Measurements from ENCODE around the gene ZER1. TPM values are rescaled to one million over a fixed set of nuclear protein-coding genes. Genes with fewer than 3 reads are reported as not detected.
"Not testable (repeated sequence)": the region's sequence is repeated elsewhere in the genome, so short reads cannot be mapped to it uniquely, and the experiment has no call there.

Gene ZER1
- total RNA-seq, 2 experiments from 2014 or later: 16.9 to 17.3 TPM

- ChIA-PET POLR2A (no interaction called here), CTCF (interaction anchor here (0.6 kb wide), 1 partner anchor 865 kb away, joined by 4 read pairs; no protein-coding TSS in a partner anchor)
These were observed 21.4 kb upstream of the ZER1 start for GRCh38 chr9:128792978-128793686.

DNA sequence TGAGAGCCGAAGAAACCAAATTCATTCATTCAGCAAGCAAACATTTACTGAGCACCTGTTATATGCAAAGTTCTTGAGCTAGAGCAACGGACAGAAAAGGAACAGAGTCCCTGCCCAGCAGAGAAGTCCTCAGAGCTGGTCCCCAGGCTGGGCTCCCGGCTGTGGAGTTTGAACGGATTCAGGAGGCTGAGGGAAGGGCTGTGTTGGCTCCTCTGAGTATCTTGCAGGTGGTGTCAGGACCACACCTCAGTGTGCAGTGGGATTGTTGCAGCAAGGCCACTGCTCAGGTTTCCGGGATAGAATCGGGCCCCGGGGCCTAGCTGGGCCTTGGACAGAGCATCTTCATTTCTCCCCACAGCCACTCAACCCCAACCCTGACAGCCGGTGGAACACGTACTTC lies 20.4 kb upstream of the ZER1 start:
- POLR2A ChIA-PET: interaction anchor here (1.2 kb wide), 1 partner anchor 19 kb away, joined by 3 read pairs; no protein-coding TSS in a partner anchor
- CTCF ChIA-PET: no interaction called here

DNA sequence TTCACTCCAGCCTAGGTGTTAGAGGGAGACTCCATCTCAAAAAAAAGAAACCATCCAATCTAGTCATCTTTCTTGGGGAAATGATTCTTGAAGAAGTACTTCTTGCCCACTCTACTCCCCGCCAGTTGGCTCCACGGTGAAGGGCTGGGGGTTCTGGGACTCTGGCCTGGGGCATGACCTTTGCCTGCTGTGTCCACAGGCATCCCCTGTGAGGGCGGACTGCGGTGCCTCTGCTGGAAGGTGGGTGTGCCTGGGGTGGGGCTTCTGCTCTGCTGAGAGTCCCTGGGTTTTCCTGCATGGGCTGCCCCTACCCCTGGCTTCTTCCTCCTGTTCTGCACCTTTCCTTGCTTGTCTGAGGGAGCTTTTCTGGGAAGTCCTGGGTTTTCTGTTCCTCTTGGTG lies 18.8 kb upstream of the ZER1 start:
- POLR2A ChIA-PET: no interaction called here
- CTCF ChIA-PET: no interaction called here

GRCh38 chr9:128788445-128788844 lies 16.7 kb upstream of the ZER1 start:
- ChIA-PET CTCF (interaction anchor here (0.7 to 1.5 kb wide), 3 partner anchors 13 to 140 kb away, joined by 3 to 6 read pairs (median 4); partner anchors contain the start of gene PKN3), POLR2A (interaction anchor here (0.6 to 0.7 kb wide), 2 partner anchors 19 to 369 kb away, joined by 3 read pairs; no protein-coding TSS in a partner anchor)

DNA sequence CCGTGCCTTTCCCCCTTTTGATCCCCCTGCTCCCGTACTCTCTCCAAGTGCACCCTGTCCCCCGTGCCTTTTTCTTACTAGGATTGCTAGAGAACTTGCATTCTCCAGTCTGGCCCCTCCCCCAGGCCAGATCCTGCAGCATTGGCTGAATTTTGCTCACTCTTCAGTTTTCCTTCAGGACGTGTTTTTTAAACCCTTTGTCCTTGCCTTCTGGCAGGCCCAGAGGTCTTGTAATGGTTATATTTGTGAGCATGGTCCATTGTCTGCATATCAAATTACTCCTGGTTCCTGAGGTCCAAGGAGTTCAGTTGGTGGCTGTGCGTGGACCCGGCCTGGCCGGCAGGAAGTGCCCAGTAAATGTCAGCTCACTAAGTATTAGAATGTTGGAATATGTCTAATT lies 15.9 kb upstream of the ZER1 start:
- POLR2A ChIA-PET: no interaction called here
- CTCF ChIA-PET: interaction anchor here (1.5 kb wide), 1 partner anchor 12 kb away, joined by 3 read pairs; no protein-coding TSS in a partner anchor

DNA sequence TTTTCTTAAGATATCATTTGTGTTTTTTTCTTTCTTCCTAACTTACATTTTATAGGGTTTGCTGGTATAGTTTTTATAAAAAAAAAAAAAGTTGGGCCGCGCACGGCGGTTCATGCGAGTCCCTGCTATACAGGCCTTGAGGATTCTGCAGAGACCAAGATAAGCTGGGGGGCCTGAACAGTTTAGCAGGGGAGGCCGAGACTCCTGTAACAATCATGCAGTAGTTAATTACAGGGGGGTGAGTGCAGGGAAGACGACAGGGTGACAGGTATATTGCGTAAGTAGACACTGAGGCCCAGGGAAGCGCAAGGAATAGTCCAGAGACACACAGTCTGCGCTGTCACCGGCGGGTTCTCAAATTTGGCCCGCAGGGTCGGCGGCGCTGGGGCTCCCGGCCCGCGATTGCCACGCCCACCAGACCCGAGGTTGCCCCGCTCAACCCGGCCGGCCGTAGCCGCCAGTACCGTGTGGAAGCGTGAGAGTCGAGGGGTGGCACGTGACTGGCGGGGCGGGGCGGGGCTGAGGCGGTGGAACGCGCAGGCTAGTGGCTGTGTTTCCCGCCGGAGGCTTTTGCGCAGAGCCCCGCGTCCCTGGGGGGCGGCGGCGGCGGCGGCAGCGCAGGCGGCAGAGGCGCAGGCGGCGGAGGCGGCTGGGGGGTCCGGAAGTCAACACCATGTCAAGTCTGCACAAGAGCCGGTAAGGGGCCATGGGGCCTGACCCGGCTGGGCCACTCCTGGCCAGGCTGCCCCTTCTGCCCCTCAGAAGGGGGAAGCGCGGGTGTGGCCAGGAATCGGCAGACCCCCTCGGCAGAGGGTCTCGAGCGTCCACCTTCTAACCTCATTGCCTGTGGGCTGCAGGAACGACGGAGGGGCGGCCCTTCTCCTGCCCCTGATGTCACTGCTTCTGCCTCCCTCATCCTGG lies 15.2 kb upstream of the ZER1 start, which contains the start of gene TBC1D13:
TSS of gene TBC1D13 (plus strand) at position 573 of the 921 bp plus-strand sequence. CDS start at position 674, 101 bp downstream.
- POLR2A ChIA-PET: interaction anchor here (1.0 kb wide), 1 partner anchor 16 kb away, joined by 3 read pairs; no protein-coding TSS in a partner anchor
- CTCF ChIA-PET: interaction anchor here (0.6 to 0.9 kb wide), 3 partner anchors 16 to 149 kb away, joined by 3 read pairs; no protein-coding TSS in a partner anchor

- ChIA-PET CTCF (interaction anchor here (0.6 to 0.7 kb wide), 2 partner anchors 17 to 151 kb away, joined by 3 read pairs; no protein-coding TSS in a partner anchor), POLR2A (interaction anchor here (0.6 kb wide), 1 partner anchor 8 kb away, joined by 3 read pairs; no protein-coding TSS in a partner anchor)
These were observed 13.7 kb upstream of the ZER1 start for GRCh38 chr9:128785427-128785826.

GRCh38 chr9:128782669-128783068 lies 10.9 kb upstream of the ZER1 start:
- CTCF ChIA-PET: interaction anchor here (1.0 kb wide), 1 partner anchor 344 kb away, joined by 3 read pairs; no protein-coding TSS in a partner anchor
- POLR2A ChIA-PET: no interaction called here

GRCh38 chr9:128781187-128782070 lies 9.7 kb upstream of the ZER1 start:
- ChIA-PET CTCF (interaction anchor here (0.6 kb wide), 2 partner anchors 176 to 332 kb away, joined by 3 read pairs; no protein-coding TSS in a partner anchor), POLR2A (no interaction called here)

- CTCF ChIA-PET: not testable (repeated sequence)
These were observed 8.4 kb upstream of the ZER1 start for GRCh38 chr9:128780093-128780492.

DNA sequence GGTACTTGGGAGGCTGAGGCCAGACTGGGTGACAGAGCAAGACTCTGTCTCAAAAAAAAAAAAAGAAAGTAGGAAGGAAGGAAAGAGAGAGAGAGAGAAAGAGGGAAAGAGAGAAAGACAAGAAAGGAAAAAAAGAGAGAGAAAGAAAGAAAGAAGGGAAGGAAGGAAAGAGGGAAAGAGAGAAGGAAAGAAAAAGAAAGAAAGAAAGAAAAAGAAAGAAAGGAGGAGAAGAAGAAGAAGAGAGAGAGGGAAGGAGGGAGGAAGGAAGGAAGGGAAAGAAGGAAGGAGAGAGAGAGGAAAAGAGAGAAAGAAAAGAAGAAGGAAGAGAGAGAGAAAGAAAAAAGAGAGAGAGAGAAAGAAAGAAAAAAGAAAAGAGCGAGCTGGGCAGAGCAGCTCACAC lies 3.1 kb upstream of the ZER1 start:
- CTCF ChIA-PET: no interaction called here
- POLR2A ChIA-PET: no interaction called here

More at GRCh38 chr9:128780093-128780492, 8.4 kb upstream of the ZER1 start:
- POLR2A ChIA-PET: not testable (repeated sequence)

DNA sequence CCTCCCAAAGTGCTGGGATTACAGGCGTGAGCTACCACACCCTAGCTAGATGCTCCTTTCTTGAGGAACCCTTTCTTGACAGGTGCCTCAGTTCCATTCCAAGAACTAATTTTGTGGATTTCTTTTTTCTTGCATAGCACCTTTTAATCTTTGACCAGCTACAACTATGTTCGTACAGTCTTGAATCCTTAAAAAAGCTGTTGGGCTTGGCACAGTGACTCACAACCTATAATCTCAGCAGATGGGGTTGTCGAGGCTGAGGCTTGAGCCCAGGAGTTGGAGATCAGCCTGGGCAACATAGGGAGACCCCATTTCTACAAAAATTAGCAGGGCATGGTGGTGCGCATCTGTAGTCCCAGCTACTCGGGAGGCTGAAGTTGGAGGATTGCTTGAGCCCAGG lies 1.3 kb upstream of the ZER1 start:
- ChIA-PET CTCF (no interaction called here), POLR2A (interaction anchor here (0.6 to 1.1 kb wide), 3 partner anchors 19 to 1547 kb away, joined by 3 to 4 read pairs (median 3); no protein-coding TSS in a partner anchor)

- CTCF ChIA-PET: interaction anchor here (0.8 to 1.3 kb wide), 3 partner anchors 47 to 111 kb away, joined by 3 read pairs; partner anchors contain the start of genes ENDOG, KYAT1 and LRRC8A
- POLR2A ChIA-PET: interaction anchor here (0.7 to 1.0 kb wide), 2 partner anchors 15 to 219 kb away, joined by 3 to 4 read pairs; partner anchors contain the start of genes SPTAN1 and TBC1D13
These were observed 519 bp downstream of the ZER1 start for GRCh38 chr9:128771094-128771721.

- CTCF ChIA-PET: interaction anchor here (0.8 to 1.3 kb wide), 3 partner anchors 47 to 112 kb away, joined by 3 read pairs; partner anchors contain the start of genes ENDOG, KYAT1 and LRRC8A
- POLR2A ChIA-PET: interaction anchor here (0.7 to 1.0 kb wide), 2 partner anchors 16 to 218 kb away, joined by 3 to 4 read pairs; partner anchors contain the start of genes SPTAN1 and TBC1D13
These were observed 1.3 kb downstream of the ZER1 start for GRCh38 chr9:128770286-128771030.

GRCh38 chr9:128768606-128769005 lies 3.1 kb downstream of the ZER1 start:
- POLR2A ChIA-PET: no interaction called here
- CTCF ChIA-PET: no interaction called here

- CTCF ChIA-PET: no interaction called here
These were observed 6.2 kb downstream of the ZER1 start for GRCh38 chr9:128765499-128765898.

DNA sequence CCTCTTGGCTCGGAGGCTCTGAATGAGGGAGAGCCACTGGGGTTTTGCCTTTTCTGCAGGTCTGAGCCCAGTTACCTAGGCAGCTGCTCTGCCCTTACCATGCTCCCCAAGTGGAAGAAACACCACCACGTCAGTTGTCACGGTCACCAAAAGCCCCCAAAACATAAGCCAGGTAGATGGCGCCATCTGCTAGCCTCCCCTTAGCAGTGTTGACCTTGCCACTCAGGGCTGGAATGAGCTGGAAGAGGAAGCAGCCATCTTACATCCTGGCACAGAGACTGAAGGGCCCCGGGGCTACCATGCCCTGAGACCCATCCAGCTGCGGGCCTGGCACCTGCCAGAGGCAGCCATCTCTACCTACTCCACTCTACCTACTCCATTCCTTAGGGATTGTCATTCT lies 7.4 kb downstream of the ZER1 start:
- CTCF ChIA-PET: no interaction called here
- POLR2A ChIA-PET: interaction anchor here (0.5 kb wide), 1 partner anchor 98 kb away, joined by 4 read pairs; no protein-coding TSS in a partner anchor

More at GRCh38 chr9:128765499-128765898, 6.2 kb downstream of the ZER1 start:
- POLR2A ChIA-PET: no interaction called here

Measured in activated CD8-positive, alpha-beta memory T cell treated with anti-CD3 and anti-CD28 coated beads for 36 hours (primary cell).